HG03342 (cell line): ENCODE measurements around the gene GFOD2.

ENCODE experiments used
- ATAC-seq: cut with Tn5 transposase; IDR thresholded peaks from one replicate; pipeline ENCODE4 v1.9.1; 2021; ENCODE audit warnings: mild to moderate bottlenecking, moderate library complexity; ENCODE audit not compliant: unreplicated experiment

The GFOD2 gene

DNA sequence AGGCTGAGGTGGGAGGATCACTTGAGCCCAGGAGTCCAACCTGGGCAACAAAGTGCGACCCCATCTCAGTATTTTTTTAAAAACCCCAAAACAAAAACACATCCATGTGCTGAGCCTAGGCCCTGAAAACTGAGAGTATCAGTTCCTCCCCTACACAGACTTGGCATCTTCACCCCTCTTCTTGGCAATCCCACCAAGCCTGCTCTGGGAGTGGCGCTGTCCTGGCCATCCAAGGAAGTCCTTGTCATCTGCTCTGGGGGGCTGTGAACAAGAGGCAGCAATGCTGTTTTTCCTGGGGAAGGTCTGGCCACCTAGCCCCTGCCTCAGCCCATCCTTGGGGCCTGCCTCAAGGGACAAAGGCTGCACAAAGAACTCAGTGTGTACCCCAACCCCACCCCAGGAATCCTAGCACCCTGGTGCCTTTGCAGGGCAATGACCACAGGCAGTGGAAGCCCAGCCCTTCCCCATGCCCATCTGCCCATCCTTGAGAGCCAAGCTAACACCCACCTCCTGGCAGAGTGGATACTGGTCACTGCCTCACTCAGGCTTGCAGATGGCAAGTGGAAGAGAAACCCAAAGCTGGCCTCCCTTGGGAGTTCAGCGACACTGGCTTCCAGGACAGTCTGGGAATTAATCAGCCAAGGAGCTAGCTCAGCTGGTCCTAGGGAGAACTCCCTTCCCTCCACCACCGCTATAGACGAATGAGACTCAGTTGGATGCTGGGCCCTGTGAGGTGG is 14.8 kb upstream of the GFOD2 start:
- ATAC-seq = no peak

DNA sequence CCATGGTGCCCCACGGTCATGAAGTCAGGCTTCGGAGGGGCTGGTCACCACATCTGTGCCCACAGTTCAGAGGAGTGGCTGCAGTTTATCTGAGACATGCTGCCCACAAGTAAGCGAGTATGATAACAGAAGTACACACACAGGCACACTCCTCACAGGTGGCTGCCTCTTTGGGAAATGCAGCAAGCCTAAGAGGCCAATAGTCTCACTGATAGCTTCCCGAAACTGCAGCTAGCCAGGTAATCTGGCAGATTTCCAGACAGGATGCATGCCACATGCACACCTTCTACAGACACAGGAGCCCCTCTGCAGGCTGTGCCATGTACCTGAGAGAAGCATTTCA is 12.6 kb upstream of the GFOD2 start:
- no peak for ATAC-seq

DNA sequence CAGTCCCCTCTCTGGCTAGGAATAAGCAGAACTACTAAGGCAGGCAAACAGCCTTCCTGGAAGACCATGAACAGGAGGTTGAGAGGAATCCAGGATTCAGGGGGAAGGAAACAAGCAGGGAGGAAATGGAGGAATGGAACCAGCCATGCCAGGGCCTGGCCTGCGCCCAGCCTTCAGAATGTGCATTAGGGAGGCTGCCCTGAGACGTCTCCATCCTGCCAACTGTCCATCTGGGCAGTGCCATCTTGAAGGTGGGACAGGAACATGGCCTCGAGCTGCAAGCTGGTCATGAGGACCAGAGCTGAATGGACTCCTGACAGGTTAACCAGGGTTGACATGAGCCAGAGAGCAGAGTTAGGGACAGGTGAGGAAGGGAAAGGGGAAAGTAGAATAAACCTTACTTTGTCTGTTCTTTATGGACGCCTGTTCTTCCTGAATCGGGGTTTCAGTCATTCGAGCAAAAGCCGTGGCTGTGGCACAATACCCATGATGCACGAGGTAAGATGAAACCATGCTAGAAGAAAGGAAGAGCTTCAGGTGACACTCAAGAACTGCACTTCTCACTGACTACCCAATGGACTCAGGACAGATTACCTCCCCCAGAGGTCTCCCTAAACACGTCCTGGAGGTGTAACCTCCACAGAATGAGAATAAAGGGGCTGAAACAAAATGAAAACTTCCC is 12.1 kb upstream of the GFOD2 start:
- no peak for ATAC-seq

GRCh38 chr16:67730326-67730725 is 11.2 kb upstream of the GFOD2 start:
- no peak for ATAC-seq

DNA sequence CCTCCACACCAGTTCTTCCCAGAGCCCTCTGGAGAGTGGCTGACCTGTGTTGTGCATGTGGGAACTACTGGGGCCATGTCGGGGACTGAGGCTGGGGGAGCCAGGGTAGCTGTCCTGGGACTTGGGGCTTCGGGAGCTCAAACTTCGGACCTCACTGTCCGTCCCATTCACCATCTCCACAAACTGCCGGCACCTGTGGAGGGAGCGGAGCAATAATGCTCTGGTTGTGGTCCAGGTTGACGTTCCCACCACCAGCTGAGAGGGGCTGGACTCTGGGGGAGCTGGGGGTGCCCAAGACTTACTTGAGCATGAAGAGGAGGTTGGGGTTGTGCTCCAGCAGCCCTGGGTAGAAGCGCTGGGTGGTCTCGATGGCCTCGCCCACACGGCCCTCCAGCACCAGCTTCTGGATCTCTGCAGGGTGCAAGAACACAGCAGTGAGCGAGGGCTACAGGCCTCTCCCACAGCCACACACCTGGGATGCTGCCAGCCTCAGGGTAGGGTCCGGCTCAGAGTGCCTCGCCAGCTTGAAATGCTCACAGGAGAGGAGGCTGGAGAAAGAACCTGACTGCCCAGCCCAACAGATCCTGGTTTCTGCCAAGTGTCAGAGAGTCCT is 10.6 kb upstream of the GFOD2 start:
- ATAC-seq = no peak

- ATAC-seq = no peak
These were observed 8.7 kb upstream of the GFOD2 start for GRCh38 chr16:67727521-67728485.

DNA sequence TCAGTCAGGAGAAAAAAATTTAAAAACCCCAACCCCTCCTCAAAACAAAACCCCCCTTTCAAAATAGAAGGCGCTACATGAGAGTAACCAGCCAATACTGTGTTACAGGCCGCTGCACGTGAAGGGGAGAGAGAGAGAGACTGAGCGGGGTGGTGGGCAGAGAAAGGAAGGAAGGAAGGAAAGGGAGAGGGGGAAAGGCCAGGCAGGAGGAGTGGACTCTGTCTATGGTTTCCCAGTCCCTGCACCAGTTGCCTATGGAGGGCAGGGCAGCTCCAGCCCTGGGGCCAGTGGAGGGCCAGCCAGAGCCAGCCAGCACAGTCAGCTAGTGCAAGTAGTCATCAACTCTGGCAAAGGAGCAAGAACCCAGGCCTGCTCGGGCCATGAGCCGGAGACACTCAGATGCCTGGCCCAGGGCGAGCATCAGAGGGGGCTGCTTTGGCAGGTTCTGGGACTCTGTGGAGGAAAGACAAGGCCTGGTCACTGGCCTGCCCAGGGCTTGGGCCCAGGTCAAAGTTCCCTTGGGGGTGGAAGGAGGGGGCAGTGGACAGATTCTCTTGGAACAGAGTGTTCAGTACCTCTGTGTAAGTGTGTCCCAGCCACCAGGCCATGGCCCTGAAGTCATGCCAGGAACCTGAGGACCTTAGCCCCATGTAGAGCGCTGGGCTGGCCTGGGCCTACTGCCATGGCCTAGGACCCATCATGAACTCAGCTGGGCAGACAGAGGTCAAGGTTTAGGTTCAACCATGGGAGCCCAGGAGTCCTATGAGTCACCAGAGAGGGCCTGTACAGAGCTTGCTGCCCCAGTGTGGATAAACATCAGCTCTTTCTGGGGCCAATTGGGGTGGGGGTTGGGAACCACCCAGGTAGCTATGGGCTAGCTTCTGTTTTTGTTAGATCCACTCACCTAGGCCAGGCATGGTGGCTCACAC is 7.3 kb upstream of the GFOD2 start:
- no peak for ATAC-seq

- no peak for ATAC-seq
These were observed 4.8 kb upstream of the GFOD2 start for GRCh38 chr16:67723911-67724305.

DNA sequence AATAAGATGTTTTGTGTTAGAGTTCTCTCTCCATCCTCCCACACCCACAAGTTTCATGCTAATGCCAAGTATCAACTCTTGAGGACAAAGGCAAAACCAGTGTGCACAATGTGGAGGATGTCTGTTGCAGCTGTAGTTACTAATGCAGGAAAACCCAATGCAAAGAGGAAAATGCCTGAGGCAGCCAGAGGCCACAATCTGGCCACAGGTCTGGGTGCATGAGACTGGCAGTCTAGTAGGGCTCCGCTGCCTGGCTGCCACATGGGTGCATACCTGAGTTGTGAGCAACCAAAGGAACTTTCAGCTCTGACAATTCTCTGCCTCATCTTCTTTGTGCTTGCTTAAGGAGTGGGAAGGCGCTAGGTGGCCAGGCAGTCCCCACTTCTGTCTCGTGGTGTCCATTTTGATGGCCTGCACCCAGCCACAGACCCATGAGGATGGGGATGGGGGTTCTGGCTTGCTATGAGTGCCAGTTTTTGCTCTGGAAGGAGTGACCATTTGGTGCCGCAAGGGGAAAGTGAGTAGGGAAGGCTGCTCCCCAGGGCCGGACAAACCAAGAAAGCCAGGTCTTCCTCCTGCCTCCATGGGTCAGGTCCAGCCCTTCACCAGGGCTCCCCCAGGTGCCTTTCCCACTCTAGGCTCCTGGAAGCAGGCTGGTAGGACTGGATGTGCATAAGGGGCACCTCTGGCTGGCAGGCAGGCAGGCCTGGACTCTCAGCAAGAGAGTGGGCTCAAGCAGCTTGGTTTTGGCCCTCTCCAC is 4.2 kb upstream of the GFOD2 start:
- no peak for ATAC-seq

- no peak for ATAC-seq
These were observed 1.1 kb upstream of the GFOD2 start for GRCh38 chr16:67720236-67720635.

- ATAC-seq = peak; percentile 23
These were observed 645 bp upstream of the GFOD2 start for GRCh38 chr16:67719778-67720144.

GRCh38 chr16:67718668-67719047 is 458 bp downstream of the GFOD2 start:
- ATAC-seq = peak; percentile 11

DNA sequence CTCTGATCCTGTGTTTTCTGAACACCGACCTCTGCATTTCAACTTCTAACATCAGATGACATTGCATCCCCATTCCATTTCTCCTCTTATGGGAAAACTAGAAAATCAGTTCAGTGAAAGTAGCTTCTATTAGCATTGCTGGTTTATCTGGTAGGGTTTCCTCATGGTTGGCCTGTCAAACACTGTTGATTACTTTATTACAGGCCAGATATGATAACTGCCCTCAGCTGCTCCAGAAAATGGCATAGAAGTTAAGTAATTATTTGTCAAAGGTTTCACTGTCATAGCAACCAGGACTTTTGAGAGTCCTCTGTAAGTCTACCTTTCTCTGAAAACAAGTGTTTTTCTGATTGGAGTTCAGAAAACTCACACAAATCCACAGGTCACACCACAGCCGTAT is 3.0 kb downstream of the GFOD2 start:
- ATAC-seq = no peak

- no peak for ATAC-seq
These were observed 4.6 kb downstream of the GFOD2 start for GRCh38 chr16:67714522-67714921.

GRCh38 chr16:67713647-67714273 is 5.4 kb downstream of the GFOD2 start:
- no peak for ATAC-seq

- ATAC-seq = no peak
These were observed 8.5 kb downstream of the GFOD2 start for GRCh38 chr16:67710607-67711006.

- no peak for ATAC-seq
These were observed 10.1 kb downstream of the GFOD2 start for GRCh38 chr16:67709050-67709449.

GRCh38 chr16:67708368-67708771 is 10.7 kb downstream of the GFOD2 start:
- ATAC-seq = no peak

- no peak for ATAC-seq
These were observed 11.3 kb downstream of the GFOD2 start for GRCh38 chr16:67707790-67708189.
